H1 (cell line): ENCODE measurements around the gene METTL8. TPM values are rescaled to one million over a fixed set of nuclear protein-coding genes. Genes with fewer than 3 reads are reported as not detected.

Experiments used
- BRCA1 ChIP-seq: IDR thresholded peaks from 2 replicates; pipeline ENCODE4 v1.6.1; 2012; ENCODE audit warnings: low read depth, low read length, improper control_type of control experiment
- CEBPB ChIP-seq: IDR thresholded peaks from 2 replicates; pipeline ENCODE4 v1.6.1; 2012; ENCODE audit warnings: low read depth, low read length
- FOSL1 ChIP-seq: IDR thresholded peaks from 2 replicates; pipeline ENCODE4 v1.6.1; 2011; ENCODE audit warnings: mild to moderate bottlenecking, low read depth, low read length, moderate library complexity; ENCODE audit not compliant: insufficient read depth
- SIRT6 ChIP-seq: IDR thresholded peaks from one replicate; pipeline ENCODE4 v1.7.1; 2012; ENCODE audit warnings: low read length, inconsistent platforms
- SP2 ChIP-seq: IDR thresholded peaks from 2 replicates; pipeline ENCODE4 v1.6.1; 2012; ENCODE audit warnings: mild to moderate bottlenecking, low read length, inconsistent platforms
- SRF ChIP-seq: IDR thresholded peaks from 2 replicates; pipeline ENCODE4 v1.6.1; 2011; ENCODE audit warnings: mild to moderate bottlenecking, low read depth, low read length, moderate library complexity
- TAF1 ChIP-seq: IDR thresholded peaks from 2 replicates; pipeline ENCODE4 v1.6.1; 2011; ENCODE audit warnings: mild to moderate bottlenecking, low read depth, low read length
- polyA plus RNA-seq, 7 experiments: library from polyadenylated mRNA; depleted of rRNA in 3 of 7; stranded (reverse) in 5 of 7; unstranded in 2 of 7; fragments of >200 nt in 5 of 7; fragments of 200-250 nt in 2 of 7; gene quantifications; 1 replicate in 5 of 7; 2 replicates in 1 of 7; 4 replicates in 1 of 7; pipeline versions ENCODE4 v1.2.1 to v1.2.3, GENCODE V29; 2011 to 2013; ENCODE audit warnings: missing spikeins in 2 of 7, mixed read lengths in 2 of 7
- total RNA-seq: library from RNA; stranded (reverse); fragmentation: NEBNext Ultra II Directional; extraction: Animal tissue kit (Norgen Biotek cat#: 25700); gene quantifications from 2 replicates; pipeline ENCODE4 v1.2.1, GENCODE V29; 2021
- TF ChIP-seq, protein P1 (sequence below): fragments of 300-600 bp; sonication (generic); IDR thresholded peaks from 2 replicates; pipeline ENCODE4 v1.7.1; 2012; ENCODE audit warnings: low read length, moderate library complexity, mild to moderate bottlenecking, inconsistent platforms; ENCODE audit not compliant: insufficient replicate concordance
- TF ChIP-seq, protein P2 (sequence below), 3 experiments: IDR thresholded peaks; 1 replicate in 2 of 3; 2 replicates in 1 of 3; pipeline versions ENCODE4 v1.5.1 to v1.6.1; 2011; ENCODE audit warnings: low read length in 3 of 3, mild to moderate bottlenecking in 3 of 3, inconsistent platforms in 2 of 3, low read depth in 1 of 3, moderate library complexity in 1 of 3; ENCODE audit not compliant: insufficient read depth in 1 of 3; ENCODE audit errors: control extremely low read depth in 1 of 3

The METTL8 gene
- total and polyA plus RNA-seq, 2 of the 8 experiments (the other 6 are each of a cell fraction or from before 2014, with no cell fraction given): 17.6 to 79.7 TPM

DNA sequence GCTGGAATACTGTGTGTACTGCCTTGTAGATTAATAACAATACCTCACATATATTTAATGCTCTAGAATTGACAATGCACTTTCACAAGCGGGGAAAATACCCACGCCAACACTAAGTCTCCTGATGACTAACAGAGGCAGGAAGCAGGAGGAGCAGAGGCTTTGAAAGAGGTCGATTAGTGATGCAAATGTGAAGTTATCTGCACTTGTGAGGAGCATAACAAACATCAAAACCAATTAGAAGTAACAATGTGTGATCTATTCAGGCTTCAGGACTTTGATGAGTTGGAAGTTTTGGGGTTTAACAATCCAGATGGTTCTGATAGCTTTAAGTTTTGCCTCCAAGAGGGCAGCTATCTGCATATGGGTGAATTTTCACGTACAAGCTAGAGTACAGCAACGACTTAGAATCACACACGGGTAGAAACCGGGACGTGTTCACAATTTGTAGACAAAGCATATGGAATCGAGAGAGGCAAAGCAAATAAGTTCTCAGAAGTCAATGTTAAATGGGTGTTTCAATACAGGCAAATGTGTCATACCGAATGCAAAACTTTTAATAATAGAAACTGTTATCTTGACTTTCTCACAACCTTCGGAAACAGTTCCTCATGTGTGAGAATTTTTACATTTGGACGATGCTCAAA is 114.5 kb downstream of the METTL8 start (continued):
- TF ChIP-seq, protein P1, sequence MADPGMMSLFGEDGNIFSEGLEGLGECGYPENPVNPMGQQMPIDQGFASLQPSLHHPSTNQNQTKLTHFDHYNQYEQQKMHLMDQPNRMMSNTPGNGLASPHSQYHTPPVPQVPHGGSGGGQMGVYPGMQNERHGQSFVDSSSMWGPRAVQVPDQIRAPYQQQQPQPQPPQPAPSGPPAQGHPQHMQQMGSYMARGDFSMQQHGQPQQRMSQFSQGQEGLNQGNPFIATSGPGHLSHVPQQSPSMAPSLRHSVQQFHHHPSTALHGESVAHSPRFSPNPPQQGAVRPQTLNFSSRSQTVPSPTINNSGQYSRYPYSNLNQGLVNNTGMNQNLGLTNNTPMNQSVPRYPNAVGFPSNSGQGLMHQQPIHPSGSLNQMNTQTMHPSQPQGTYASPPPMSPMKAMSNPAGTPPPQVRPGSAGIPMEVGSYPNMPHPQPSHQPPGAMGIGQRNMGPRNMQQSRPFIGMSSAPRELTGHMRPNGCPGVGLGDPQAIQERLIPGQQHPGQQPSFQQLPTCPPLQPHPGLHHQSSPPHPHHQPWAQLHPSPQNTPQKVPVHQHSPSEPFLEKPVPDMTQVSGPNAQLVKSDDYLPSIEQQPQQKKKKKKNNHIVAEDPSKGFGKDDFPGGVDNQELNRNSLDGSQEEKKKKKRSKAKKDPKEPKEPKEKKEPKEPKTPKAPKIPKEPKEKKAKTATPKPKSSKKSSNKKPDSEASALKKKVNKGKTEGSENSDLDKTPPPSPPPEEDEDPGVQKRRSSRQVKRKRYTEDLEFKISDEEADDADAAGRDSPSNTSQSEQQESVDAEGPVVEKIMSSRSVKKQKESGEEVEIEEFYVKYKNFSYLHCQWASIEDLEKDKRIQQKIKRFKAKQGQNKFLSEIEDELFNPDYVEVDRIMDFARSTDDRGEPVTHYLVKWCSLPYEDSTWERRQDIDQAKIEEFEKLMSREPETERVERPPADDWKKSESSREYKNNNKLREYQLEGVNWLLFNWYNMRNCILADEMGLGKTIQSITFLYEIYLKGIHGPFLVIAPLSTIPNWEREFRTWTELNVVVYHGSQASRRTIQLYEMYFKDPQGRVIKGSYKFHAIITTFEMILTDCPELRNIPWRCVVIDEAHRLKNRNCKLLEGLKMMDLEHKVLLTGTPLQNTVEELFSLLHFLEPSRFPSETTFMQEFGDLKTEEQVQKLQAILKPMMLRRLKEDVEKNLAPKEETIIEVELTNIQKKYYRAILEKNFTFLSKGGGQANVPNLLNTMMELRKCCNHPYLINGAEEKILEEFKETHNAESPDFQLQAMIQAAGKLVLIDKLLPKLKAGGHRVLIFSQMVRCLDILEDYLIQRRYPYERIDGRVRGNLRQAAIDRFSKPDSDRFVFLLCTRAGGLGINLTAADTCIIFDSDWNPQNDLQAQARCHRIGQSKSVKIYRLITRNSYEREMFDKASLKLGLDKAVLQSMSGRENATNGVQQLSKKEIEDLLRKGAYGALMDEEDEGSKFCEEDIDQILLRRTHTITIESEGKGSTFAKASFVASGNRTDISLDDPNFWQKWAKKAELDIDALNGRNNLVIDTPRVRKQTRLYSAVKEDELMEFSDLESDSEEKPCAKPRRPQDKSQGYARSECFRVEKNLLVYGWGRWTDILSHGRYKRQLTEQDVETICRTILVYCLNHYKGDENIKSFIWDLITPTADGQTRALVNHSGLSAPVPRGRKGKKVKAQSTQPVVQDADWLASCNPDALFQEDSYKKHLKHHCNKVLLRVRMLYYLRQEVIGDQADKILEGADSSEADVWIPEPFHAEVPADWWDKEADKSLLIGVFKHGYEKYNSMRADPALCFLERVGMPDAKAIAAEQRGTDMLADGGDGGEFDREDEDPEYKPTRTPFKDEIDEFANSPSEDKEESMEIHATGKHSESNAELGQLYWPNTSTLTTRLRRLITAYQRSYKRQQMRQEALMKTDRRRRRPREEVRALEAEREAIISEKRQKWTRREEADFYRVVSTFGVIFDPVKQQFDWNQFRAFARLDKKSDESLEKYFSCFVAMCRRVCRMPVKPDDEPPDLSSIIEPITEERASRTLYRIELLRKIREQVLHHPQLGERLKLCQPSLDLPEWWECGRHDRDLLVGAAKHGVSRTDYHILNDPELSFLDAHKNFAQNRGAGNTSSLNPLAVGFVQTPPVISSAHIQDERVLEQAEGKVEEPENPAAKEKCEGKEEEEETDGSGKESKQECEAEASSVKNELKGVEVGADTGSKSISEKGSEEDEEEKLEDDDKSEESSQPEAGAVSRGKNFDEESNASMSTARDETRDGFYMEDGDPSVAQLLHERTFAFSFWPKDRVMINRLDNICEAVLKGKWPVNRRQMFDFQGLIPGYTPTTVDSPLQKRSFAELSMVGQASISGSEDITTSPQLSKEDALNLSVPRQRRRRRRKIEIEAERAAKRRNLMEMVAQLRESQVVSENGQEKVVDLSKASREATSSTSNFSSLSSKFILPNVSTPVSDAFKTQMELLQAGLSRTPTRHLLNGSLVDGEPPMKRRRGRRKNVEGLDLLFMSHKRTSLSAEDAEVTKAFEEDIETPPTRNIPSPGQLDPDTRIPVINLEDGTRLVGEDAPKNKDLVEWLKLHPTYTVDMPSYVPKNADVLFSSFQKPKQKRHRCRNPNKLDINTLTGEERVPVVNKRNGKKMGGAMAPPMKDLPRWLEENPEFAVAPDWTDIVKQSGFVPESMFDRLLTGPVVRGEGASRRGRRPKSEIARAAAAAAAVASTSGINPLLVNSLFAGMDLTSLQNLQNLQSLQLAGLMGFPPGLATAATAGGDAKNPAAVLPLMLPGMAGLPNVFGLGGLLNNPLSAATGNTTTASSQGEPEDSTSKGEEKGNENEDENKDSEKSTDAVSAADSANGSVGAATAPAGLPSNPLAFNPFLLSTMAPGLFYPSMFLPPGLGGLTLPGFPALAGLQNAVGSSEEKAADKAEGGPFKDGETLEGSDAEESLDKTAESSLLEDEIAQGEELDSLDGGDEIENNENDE: peak; percentile 88
- TF ChIP-seq SP2 (no peak), TAF1 (0 out of 2 replicates have a peak, but pooled peaks have one; percentile 25), SRF (no peak), CEBPB (no peak), SIRT6 (no peak), FOSL1 (no peak), BRCA1 (no peak)
- TF ChIP-seq, protein P2, sequence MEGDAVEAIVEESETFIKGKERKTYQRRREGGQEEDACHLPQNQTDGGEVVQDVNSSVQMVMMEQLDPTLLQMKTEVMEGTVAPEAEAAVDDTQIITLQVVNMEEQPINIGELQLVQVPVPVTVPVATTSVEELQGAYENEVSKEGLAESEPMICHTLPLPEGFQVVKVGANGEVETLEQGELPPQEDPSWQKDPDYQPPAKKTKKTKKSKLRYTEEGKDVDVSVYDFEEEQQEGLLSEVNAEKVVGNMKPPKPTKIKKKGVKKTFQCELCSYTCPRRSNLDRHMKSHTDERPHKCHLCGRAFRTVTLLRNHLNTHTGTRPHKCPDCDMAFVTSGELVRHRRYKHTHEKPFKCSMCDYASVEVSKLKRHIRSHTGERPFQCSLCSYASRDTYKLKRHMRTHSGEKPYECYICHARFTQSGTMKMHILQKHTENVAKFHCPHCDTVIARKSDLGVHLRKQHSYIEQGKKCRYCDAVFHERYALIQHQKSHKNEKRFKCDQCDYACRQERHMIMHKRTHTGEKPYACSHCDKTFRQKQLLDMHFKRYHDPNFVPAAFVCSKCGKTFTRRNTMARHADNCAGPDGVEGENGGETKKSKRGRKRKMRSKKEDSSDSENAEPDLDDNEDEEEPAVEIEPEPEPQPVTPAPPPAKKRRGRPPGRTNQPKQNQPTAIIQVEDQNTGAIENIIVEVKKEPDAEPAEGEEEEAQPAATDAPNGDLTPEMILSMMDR (IDR thresholded peaks at IDR 0.05; ENCODE audit: control extremely low read depth in 1 of 3, insufficient read depth in 1 of 3, low read depth in 1 of 3, low read length in 3 of 3): no peak
